HCT116 (cell line): Measurements from ENCODE around the gene ROR2. TPM values are rescaled to one million over a fixed set of nuclear protein-coding genes. Genes with fewer than 3 reads are reported as not detected.

Source experiments
- ATAC-seq: fragments of 200-7000 bp; cut with Tn5 transposase; 2 replicates; pipeline ENCODE4 v1.9.1; 2020; ENCODE audit warnings: mild to moderate bottlenecking, moderate library complexity
- BruUV-seq: library from RNA; stranded (reverse); fragments of 400-500 nt; replicated peaks from 2 replicates; lab custom pipeline; 2021; lab: Mats Ljungman, UMichigan
- CTCF ChIA-PET: fragments of 300-600 bp; sonication (Branson Sonifier 250); formaldehyde crosslinking; loops from one replicate; lab custom pipeline; 2021; ENCODE audit warnings: antibody characterized with exemption; lab: Charles Lee
- POLR2A ChIA-PET: fragments of 300-600, 350-600 bp; sonication (Branson Sonifier 250); formaldehyde crosslinking; loops from one replicate; lab custom pipeline; 2021; ENCODE audit warnings: antibody characterized with exemption; lab: Charles Lee
- RAD21 ChIA-PET, 2 experiments: fragments of 300-600 bp; sonication (Branson Sonifier 250); formaldehyde crosslinking; loops; one replicate each; lab custom pipeline; 2023; ENCODE audit warnings: low total read pairs in 2 of 2; ENCODE audit not compliant: uncharacterized antibody in 2 of 2, unreplicated experiment in 2 of 2, low non-redundant PET in 1 of 2; lab: Charles Lee
- DNase-seq: peaks from one replicate; pipeline ENCODE4 v3.0.0-alpha.2; 2010; ENCODE audit warnings: low read depth, low spot score
- H2AFZ ChIP-seq: fragments of 200-600 bp; shearing (Covaris generic), sonication (generic); 2 replicates; pipeline ENCODE4 v1.6.1; 2017; ENCODE audit warnings: low read depth, mixed run types, mixed read lengths, antibody characterized with exemption, low read length; ENCODE audit not compliant: poor library complexity, severe bottlenecking
- H3K27ac ChIP-seq: 2 replicates; pipeline ENCODE4 v1.5.1; 2012; ENCODE audit warnings: low read depth, low read length
- H3K27me3 ChIP-seq: fragments of 200-600 bp; sonication (generic); 2 replicates; pipeline ENCODE4 v1.6.1; 2016; ENCODE audit warnings: mixed run types, low read length, mixed read lengths; ENCODE audit not compliant: insufficient read depth
- H3K36me3 ChIP-seq, 2 experiments: fragments of 200-500 bp in 1 of 2; fragments of 200-600 bp in 1 of 2; sonication (Bioruptor generic) in 1 of 2; sonication (generic) in 1 of 2; 2 replicates each; pipeline versions ENCODE4 v1.5.1 to v1.6.1; 2014 to 2016; ENCODE audit warnings: low read length in 2 of 2, inconsistent platforms in 1 of 2, mixed read lengths in 1 of 2, mixed run types in 1 of 2; ENCODE audit not compliant: insufficient read depth in 2 of 2, control insufficient read depth in 1 of 2
- H3K4me1 ChIP-seq, 2 experiments: fragments of 200-600 bp in 1 of 2; sonication (generic) in 1 of 2; 2 replicates each; pipeline versions ENCODE4 v1.5.1 to v1.6.1; 2012 to 2017; ENCODE audit warnings: low read length in 2 of 2, inconsistent platforms in 1 of 2, mild to moderate bottlenecking in 1 of 2, mixed read lengths in 1 of 2, mixed run types in 1 of 2, moderate library complexity in 1 of 2; ENCODE audit not compliant: insufficient read depth in 2 of 2, control insufficient read depth in 1 of 2
- H3K4me2 ChIP-seq: fragments of 200-600 bp; sonication (generic); 2 replicates; pipeline ENCODE4 v1.6.1; 2017; ENCODE audit warnings: mixed run types, low read length, mixed read lengths
- H3K4me3 ChIP-seq, 2 experiments: fragments of 200-600 bp in 1 of 2; sonication (generic) in 1 of 2; replicated peaks in 1 of 2; 2 replicates each; pipeline ENCODE4 v1.5.1; 2011 to 2016; ENCODE audit warnings: low read length in 2 of 2, control low read depth in 1 of 2, low read depth in 1 of 2, mild to moderate bottlenecking in 1 of 2, mixed read lengths in 1 of 2, mixed run types in 1 of 2
- H3K79me2 ChIP-seq: fragments of 200-600 bp; sonication (generic); 2 replicates; pipeline ENCODE4 v1.6.1; 2017; ENCODE audit warnings: mild to moderate bottlenecking, mixed run types, low read length, moderate library complexity, mixed read lengths; ENCODE audit not compliant: insufficient read depth
- H3K9ac ChIP-seq: fragments of 200-600 bp; sonication (generic); 2 replicates; pipeline ENCODE4 v1.6.1; 2016; ENCODE audit warnings: low read length, mixed read lengths
- H3K9me2 ChIP-seq: fragments of 200-600 bp; sonication (generic), shearing (Covaris generic); 2 replicates; pipeline ENCODE4 v1.6.1; 2017; ENCODE audit warnings: mixed run types, mild to moderate bottlenecking, moderate library complexity; ENCODE audit not compliant: insufficient read depth
- H3K9me3 ChIP-seq, 2 experiments: fragments of 200-500 bp in 1 of 2; fragments of 200-600 bp in 1 of 2; sonication (Bioruptor generic) in 1 of 2; sonication (generic) in 1 of 2; 2 replicates each; pipeline ENCODE4 v1.6.1; 2014 to 2017; ENCODE audit warnings: low read length in 2 of 2, mixed read lengths in 2 of 2, inconsistent platforms in 1 of 2, low read depth in 1 of 2, mild to moderate bottlenecking in 1 of 2, mixed run types in 1 of 2, moderate library complexity in 1 of 2; ENCODE audit not compliant: control insufficient read depth in 1 of 2, insufficient read depth in 1 of 2
- H4K20me1 ChIP-seq: fragments of 200-600 bp; sonication (generic), shearing (Covaris generic); 2 replicates; pipeline ENCODE4 v1.6.1; 2017; ENCODE audit warnings: mixed run types, mild to moderate bottlenecking, moderate library complexity; ENCODE audit not compliant: insufficient read depth
- ATF3 ChIP-seq: IDR thresholded peaks from 2 replicates; pipeline ENCODE4 v1.6.1; 2012
- CBX3 ChIP-seq: IDR thresholded peaks from 2 replicates; pipeline ENCODE4 v1.6.1; 2012; ENCODE audit warnings: low read depth
- CEBPB ChIP-seq: IDR thresholded peaks from 2 replicates; pipeline ENCODE4 v1.6.1; 2012; ENCODE audit warnings: low read depth
- CTCF ChIP-seq, 3 experiments: fragments of 200-600 bp in 1 of 3; sonication (generic) in 1 of 3; IDR thresholded peaks in 2 of 3; conservative IDR thresholded peaks in 1 of 3; 2 replicates each; pipeline ENCODE4 v1.5.1; 2012 to 2017; ENCODE audit warnings: low read depth in 2 of 3, low read length in 2 of 3, antibody characterized with exemption in 1 of 3, borderline replicate concordance in 1 of 3, control low read depth in 1 of 3, mild to moderate bottlenecking in 1 of 3, mixed read lengths in 1 of 3, mixed run types in 1 of 3, moderate library complexity in 1 of 3; ENCODE audit not compliant: insufficient read depth in 1 of 3
- EGR1 ChIP-seq: IDR thresholded peaks from 2 replicates; pipeline ENCODE4 v1.6.1; 2012; ENCODE audit warnings: low read depth
- ELF1 ChIP-seq: IDR thresholded peaks from 2 replicates; pipeline ENCODE4 v1.6.1; 2012; ENCODE audit warnings: low read depth, borderline replicate concordance
- JUND ChIP-seq: IDR thresholded peaks from 2 replicates; pipeline ENCODE4 v1.6.1; 2012
- POLR2AphosphoS5 ChIP-seq: IDR thresholded peaks from 2 replicates; pipeline ENCODE4 v1.6.1; 2011; ENCODE audit warnings: mild to moderate bottlenecking, low read depth, low read length, moderate library complexity
- RAD21 ChIP-seq: IDR thresholded peaks from 2 replicates; pipeline ENCODE4 v1.6.1; 2012; ENCODE audit warnings: low read depth, mild to moderate bottlenecking
- SIN3A ChIP-seq: IDR thresholded peaks from 2 replicates; pipeline ENCODE4 v1.6.1; 2012; ENCODE audit warnings: low read depth
- TCF7L2 ChIP-seq: IDR thresholded peaks from 2 replicates; pipeline ENCODE4 v1.7.0; 2011; ENCODE audit warnings: borderline replicate concordance, inconsistent platforms; ENCODE audit not compliant: insufficient read depth, insufficient read length; ENCODE audit errors: extremely low read depth
- ZFX ChIP-seq: fragments of 450-650 bp; IDR thresholded peaks from 2 replicates; pipeline ENCODE4 v1.6.1; 2017
- ZNF274 ChIP-seq: fragments of 200-500 bp; sonication (Bioruptor generic); IDR thresholded peaks from 2 replicates; pipeline ENCODE4 v1.6.1; 2014; ENCODE audit warnings: mild to moderate bottlenecking, low read depth, low read length, inconsistent platforms
- intact Hi-C: fragments of 100-400 bp; cut with micrococcal nuclease; formaldehyde crosslinking; loops from 2 replicates; pipeline ENCODE4 v1.10.0; 2022
- total RNA-seq: library from RNA; stranded (reverse); gene quantifications from one replicate; pipeline ENCODE4 v1.2.1, GENCODE V29; 2021; ENCODE audit not compliant: unreplicated experiment

Gene ROR2
- total RNA-seq, 1 experiment from 2014 or later: 15.7 TPM

- Histone ChIP-seq H2AFZ (no peak overlapping the region), H3K36me3 (no peaks in the 10 kb centered on the region), H3K4me2 (no peak overlapping the region), H3K27ac (no peak overlapping the region), H4K20me1 (no peaks in the 10 kb centered on the region), H3K9me2 (no peaks in the 10 kb centered on the region), H3K4me1 (no peaks in the 10 kb centered on the region), H3K9ac (no peak overlapping the region), H3K9me3 (no peaks in the 10 kb centered on the region), H3K79me2 (no peaks in the 10 kb centered on the region), H3K27me3 (no peaks in the 10 kb centered on the region), H3K4me3 (no peak overlapping the region)
- ChIA-PET POLR2A (no interaction called here), CTCF (no interaction called here), RAD21 (no interaction called here)
- DNase-seq (no peak), ATAC-seq (no peak)
- no peak for TF ChIP-seq TCF7L2
- no peak for TF ChIP-seq ZFX
- TF ChIP-seq ZNF274: no peak
- TF ChIP-seq CEBPB: no peak
- no peak for TF ChIP-seq EGR1
- no peak for TF ChIP-seq POLR2AphosphoS5
- TF ChIP-seq RAD21: no peak
- no peak for TF ChIP-seq ATF3
- TF ChIP-seq CTCF (IDR thresholded peaks at IDR 0.05 in 2 of 3, conservative IDR thresholded peaks at IDR 0.05 in 1 of 3; ENCODE audit: borderline replicate concordance in 1 of 3, insufficient read depth in 1 of 3, low read depth in 2 of 3, low read length in 2 of 3): no peak
- TF ChIP-seq SIN3A: no peak
- TF ChIP-seq ELF1: no peak
- no peak for TF ChIP-seq CBX3
- no peak for TF ChIP-seq JUND
- intact Hi-C loops: no loop called here
- no TSS peak for BruUV-seq
These were observed 433.3 kb downstream of the ROR2 start for GRCh38 chr9:91516777-91517176.
